Mesendoderm (in vitro differentiated cells): ENCODE results near the gene IER5L.

Experiments
- DNase-seq: peaks from one replicate; pipeline ENCODE4 v3.0.0; 2013
- H2AK5ac ChIP-seq: 2 replicates; pipeline ENCODE4 v1.6.1; 2013; ENCODE audit warnings: low read length, inconsistent platforms
- H2BK120ac ChIP-seq: 2 replicates; pipeline ENCODE4 v1.6.1; 2013; ENCODE audit warnings: low read depth, mild to moderate bottlenecking, low read length, moderate library complexity, mixed read lengths
- H2BK15ac ChIP-seq: replicated peaks from 2 replicates; pipeline ENCODE4 v1.6.1; 2013; ENCODE audit warnings: low read depth, mild to moderate bottlenecking, moderate library complexity
- H2BK5ac ChIP-seq: 2 replicates; pipeline ENCODE4 v1.6.1; 2013; ENCODE audit warnings: low read length, inconsistent platforms
- H3K18ac ChIP-seq: 2 replicates; pipeline ENCODE4 v1.6.1; 2013; ENCODE audit warnings: mild to moderate bottlenecking, low read length, mixed read lengths
- H3K23ac ChIP-seq: one replicate; pipeline ENCODE4 v1.6.1; 2013; ENCODE audit warnings: low read length
- H3K27ac ChIP-seq: 2 replicates; pipeline ENCODE4 v1.5.1; 2013; ENCODE audit warnings: low read depth, mild to moderate bottlenecking, inconsistent platforms, low read length, moderate library complexity
- H3K27me3 ChIP-seq: 2 replicates; pipeline ENCODE4 v1.6.1; 2013; ENCODE audit warnings: low read length, control low read depth, mild to moderate bottlenecking, inconsistent platforms; ENCODE audit not compliant: insufficient read depth, poor library complexity
- H3K36me3 ChIP-seq: 2 replicates; pipeline ENCODE4 v1.6.1; 2013; ENCODE audit warnings: low read length, inconsistent platforms; ENCODE audit not compliant: control insufficient read depth, insufficient read depth
- H3K4ac ChIP-seq: one replicate; pipeline ENCODE4 v1.6.1; 2013; ENCODE audit warnings: low read depth, mild to moderate bottlenecking, low read length, moderate library complexity
- H3K4me1 ChIP-seq: 2 replicates; pipeline ENCODE4 v1.6.1; 2013; ENCODE audit warnings: low read depth, low read length, inconsistent platforms; ENCODE audit not compliant: control insufficient read depth
- H3K4me2 ChIP-seq: 2 replicates; pipeline ENCODE4 v1.6.1; 2013; ENCODE audit warnings: low read length
- H3K4me3 ChIP-seq: 2 replicates; pipeline ENCODE4 v1.5.1; 2013; ENCODE audit warnings: mild to moderate bottlenecking, low read length
- H3K56ac ChIP-seq: one replicate; pipeline ENCODE4 v1.6.1; 2013; ENCODE audit warnings: low read length
- H3K79me1 ChIP-seq: 2 replicates; pipeline ENCODE4 v1.6.1; 2013; ENCODE audit warnings: low read length, inconsistent platforms
- H3K79me2 ChIP-seq: 2 replicates; pipeline ENCODE4 v1.6.1; 2013; ENCODE audit warnings: mild to moderate bottlenecking, low read length; ENCODE audit not compliant: control insufficient read depth, insufficient read depth
- H3K9ac ChIP-seq: 2 replicates; pipeline ENCODE4 v1.6.1; 2013; ENCODE audit warnings: low read length, inconsistent platforms
- H4K5ac ChIP-seq: one replicate; pipeline ENCODE4 v1.6.1; 2013; ENCODE audit warnings: low read length
- H4K8ac ChIP-seq: one replicate; pipeline ENCODE4 v1.6.1; 2013; ENCODE audit warnings: low read depth, mild to moderate bottlenecking, control low read depth, low read length, moderate library complexity
- WGBS: extraction: QIAGEN DNeasy Blood & Tissue Kit; methylation state at CpG from one replicate; pipeline ENCODE4 v1.1.7; 2013; ENCODE audit warnings: low lambda C conversion rate, missing lambda C conversion rate; ENCODE audit not compliant: insufficient coverage; ENCODE audit errors: extremely low coverage; 5-methylcytosine and 5-hydroxymethylcytosine counted together

Gene IER5L

GRCh38 chr9:129178568-129179382 lies 714 bp upstream of the IER5L start:
- H3K36me3 ChIP-seq = no peaks in the 10 kb centered on the region
- no peak overlapping the region for H2BK15ac ChIP-seq
- H3K79me1 ChIP-seq = no peaks in the 10 kb centered on the region
- peaks cover 8% of the 10 kb centered on the region for H3K79me2 ChIP-seq
- no peaks in the 10 kb centered on the region for H3K27me3 ChIP-seq
- no CpG with 5 or more reads among the region's 45 CpGs for WGBS
- H2AK5ac ChIP-seq = no peak overlapping the region
- peak overlapping the region; percentile 44 for H3K9ac ChIP-seq
- H2BK5ac ChIP-seq = no peak overlapping the region
- no peak overlapping the region for H3K27ac ChIP-seq
- H4K5ac ChIP-seq = no peak overlapping the region
- no peak overlapping the region for H3K4ac ChIP-seq
- H3K4me1 ChIP-seq = peaks cover 3% of the 10 kb centered on the region
- no peak overlapping the region for H2BK120ac ChIP-seq
- H3K56ac ChIP-seq = peak overlapping the region; percentile 28
- H3K4me3 ChIP-seq = no peak overlapping the region
- H4K8ac ChIP-seq = no peak overlapping the region
- no peak overlapping the region for H3K18ac ChIP-seq
- H3K23ac ChIP-seq = no peak overlapping the region
- peak; percentile 89 for DNase-seq
- peak overlapping the region; percentile 75 for H3K4me2 ChIP-seq

- no CpG with 5 or more reads among the region's 56 CpGs for WGBS
- Histone ChIP-seq H3K4ac (no peak overlapping the region), H3K27me3 (no peaks in the 10 kb centered on the region), H3K18ac (peak overlapping the region; percentile 57), H4K8ac (no peak overlapping the region), H3K23ac (peak overlapping the region; percentile 98), H3K36me3 (no peaks in the 10 kb centered on the region), H2BK120ac (no peak overlapping the region), H3K4me1 (peaks cover 3% of the 10 kb centered on the region), H3K79me2 (peaks cover 8% of the 10 kb centered on the region), H3K4me3 (peak overlapping the region; percentile 78), H3K56ac (peak overlapping the region; percentile 99), H4K5ac (no peak overlapping the region), H2AK5ac (no peak overlapping the region), H3K9ac (peak overlapping the region; percentile 95), H3K79me1 (no peaks in the 10 kb centered on the region), H2BK5ac (no peak overlapping the region), H3K4me2 (peak overlapping the region; percentile 87), H3K27ac (peak overlapping the region; percentile 31), H2BK15ac (no peak overlapping the region)
- DNase-seq = no peak
These were observed 644 bp downstream of the IER5L start for GRCh38 chr9:129177443-129177790.

- H3K18ac ChIP-seq = peak overlapping the region; percentile 57
- no peak for DNase-seq
- H3K79me1 ChIP-seq = no peaks in the 10 kb centered on the region
- peaks cover 3% of the 10 kb centered on the region for H3K4me1 ChIP-seq
- no peak overlapping the region for H4K5ac ChIP-seq
- H2BK5ac ChIP-seq = no peak overlapping the region
- H3K27me3 ChIP-seq = no peaks in the 10 kb centered on the region
- peak overlapping the region; percentile 99 for H3K56ac ChIP-seq
- H2AK5ac ChIP-seq = no peak overlapping the region
- no peak overlapping the region for H3K23ac ChIP-seq
- peaks cover 8% of the 10 kb centered on the region for H3K79me2 ChIP-seq
- WGBS = no CpG with 5 or more reads among the region's 80 CpGs
- H4K8ac ChIP-seq = no peak overlapping the region
- no peak overlapping the region for H3K4ac ChIP-seq
- H2BK15ac ChIP-seq = no peak overlapping the region
- H3K9ac ChIP-seq = peak overlapping the region; percentile 92
- no peak overlapping the region for H2BK120ac ChIP-seq
- H3K36me3 ChIP-seq = no peaks in the 10 kb centered on the region
- H3K4me2 ChIP-seq = peak overlapping the region; percentile 92
- peak overlapping the region; percentile 58 for H3K27ac ChIP-seq
- H3K4me3 ChIP-seq = peak overlapping the region; percentile 80
These were observed 1.2 kb downstream of the IER5L start for GRCh38 chr9:129176701-129177442.

- no peak overlapping the region for H2AK5ac ChIP-seq
- no peaks in the 10 kb centered on the region for H3K79me1 ChIP-seq
- H4K8ac ChIP-seq = no peak overlapping the region
- peak overlapping the region; percentile 80 for H3K4me3 ChIP-seq
- H3K56ac ChIP-seq = peak overlapping the region; percentile 99
- no peaks in the 10 kb centered on the region for H3K36me3 ChIP-seq
- peaks cover 8% of the 10 kb centered on the region for H3K79me2 ChIP-seq
- peak overlapping the region; percentile 57 for H3K18ac ChIP-seq
- H4K5ac ChIP-seq = no peak overlapping the region
- peak overlapping the region; percentile 96 for H3K27ac ChIP-seq
- no peak overlapping the region for H2BK120ac ChIP-seq
- DNase-seq = peak; percentile 97
- no CpG with 5 or more reads among the region's 47 CpGs for WGBS
- no peak overlapping the region for H2BK5ac ChIP-seq
- H3K4me1 ChIP-seq = peaks cover 3% of the 10 kb centered on the region
- H2BK15ac ChIP-seq = no peak overlapping the region
- no peak overlapping the region for H3K23ac ChIP-seq
- H3K4me2 ChIP-seq = peak overlapping the region; percentile 92
- peak overlapping the region; percentile 92 for H3K9ac ChIP-seq
- peak overlapping the region; percentile 93 for H3K4ac ChIP-seq
- no peaks in the 10 kb centered on the region for H3K27me3 ChIP-seq
These were observed 2.0 kb downstream of the IER5L start for GRCh38 chr9:129175825-129176633.

GRCh38 chr9:129175515-129175824 lies 2.6 kb downstream of the IER5L start:
- Histone ChIP-seq H3K56ac (peak overlapping the region; percentile 98), H3K4me3 (peak overlapping the region; percentile 32), H2BK5ac (no peak overlapping the region), H2AK5ac (no peak overlapping the region), H3K79me1 (no peaks in the 10 kb centered on the region), H2BK15ac (no peak overlapping the region), H3K36me3 (no peaks in the 10 kb centered on the region), H4K8ac (no peak overlapping the region), H3K18ac (peak overlapping the region; percentile 65), H3K23ac (no peak overlapping the region), H3K27ac (peak overlapping the region; percentile 96), H3K9ac (peak overlapping the region; percentile 81), H3K4me1 (peaks cover 3% of the 10 kb centered on the region), H3K79me2 (peaks cover 8% of the 10 kb centered on the region), H2BK120ac (no peak overlapping the region), H4K5ac (no peak overlapping the region), H3K4me2 (peak overlapping the region; percentile 87), H3K4ac (peak overlapping the region; percentile 93), H3K27me3 (no peaks in the 10 kb centered on the region)
- DNase-seq = no peak
- no CpG with 5 or more reads among the region's 10 CpGs for WGBS
